ENCODE data around the gene PRDM2. TPM values are rescaled to one million over a fixed set of nuclear protein-coding genes. Genes with fewer than 3 reads are reported as not detected.

Gene PRDM2
- total RNA-seq, 2 experiments from 2014 or later = 136 to 140 TPM

DNA sequence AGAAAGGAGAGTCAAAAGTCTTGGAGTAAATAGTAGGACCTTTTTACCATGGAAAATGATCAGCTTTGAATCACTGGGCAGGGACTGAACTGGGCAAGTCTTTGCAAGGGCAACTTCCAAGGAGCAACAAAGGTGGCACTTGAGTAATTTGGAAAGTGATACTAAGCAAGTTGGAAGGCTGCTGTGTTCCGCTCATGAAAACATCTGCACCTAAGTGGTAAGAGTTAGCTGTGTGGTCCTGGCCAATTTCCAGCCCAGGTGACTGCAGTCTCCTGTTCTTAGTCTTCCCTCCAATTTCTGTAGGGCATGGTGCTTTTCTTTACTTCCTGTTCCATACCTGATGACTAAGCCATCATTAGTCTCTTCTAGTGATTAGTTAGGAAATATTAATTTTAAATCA, 35.5 kb upstream of the PRDM2 start:
- no peak overlapping the region for H3K4me3 Mint-ChIP-seq
- H3K4me1 Mint-ChIP-seq (ENCODE audit: low read depth) = peaks cover 6% of the 10 kb centered on the region
- peaks cover 7% of the 10 kb centered on the region for H3K4me1 ChIP-seq (ENCODE audit: insufficient read depth, low read length)

GRCh38 chr1:13666317-13666716, 33.7 kb upstream of the PRDM2 start:
- ChIA-PET POLR2A (no interaction called here), CTCF (interaction anchor here (1.9 to 3.7 kb wide), 2 partner anchors 60 to 63 kb away, joined by 7 to 21 read pairs; no protein-coding TSS in a partner anchor)
- Mint-ChIP-seq H3K27ac (no peak overlapping the region), H3K27me3 (peaks cover 5% of the 10 kb centered on the region), H3K9me3 (no peaks in the 10 kb centered on the region), H3K36me3 (ENCODE audit: low read depth) (no peaks in the 10 kb centered on the region), H3K4me1 (ENCODE audit: low read depth) (peaks cover 6% of the 10 kb centered on the region), H3K4me3 (no peak overlapping the region)
- Histone ChIP-seq H3K9me3 (ENCODE audit: control insufficient read depth in 1 of 2, insufficient read depth in 1 of 2, low read length in 2 of 2) (no peaks in the 10 kb centered on the region), H3K27me3 (ENCODE audit: control insufficient read depth in 1 of 2, insufficient read depth in 2 of 2, low read length in 2 of 2) (peaks cover 0 to 2% of the 10 kb centered on the region in 2 experiments), H3K36me3 (ENCODE audit: insufficient read depth, low read length) (no peaks in the 10 kb centered on the region), H3K4me3 (ENCODE audit: low read length) (no peak overlapping the region), H3K27ac (ENCODE audit: low read depth in 1 of 2, low read length in 2 of 2) (no peak overlapping the region), H3K4me1 (ENCODE audit: insufficient read depth, low read length) (peaks cover 7% of the 10 kb centered on the region)
- no peak for ATAC-seq (ENCODE audit: poor library complexity)
- no peak for TF ChIP-seq CTCF (IDR thresholded peaks at IDR 0.05)
- DNase-seq = peak in 1 of 14 experiments; percentile 12
- intact Hi-C loops (cut with DNase I, micrococcal nuclease) = loop anchor here in 1 of 2 experiments (1.0 to 10.0 kb wide), 2 partner anchors 61 to 1378 kb away; no protein-coding TSS in a partner anchor

More for the DNA sequence above, 35.5 kb upstream of the PRDM2 start:
- Mint-ChIP-seq H3K27me3 (peaks cover 5% of the 10 kb centered on the region), H3K36me3 (ENCODE audit: low read depth) (no peaks in the 10 kb centered on the region), H3K27ac (no peak overlapping the region), H3K9me3 (peaks cover under 1% of the 10 kb centered on the region)
- intact Hi-C loops (cut with DNase I, micrococcal nuclease) = loop anchor here in 1 of 2 experiments (10.0 kb wide), 1 partner anchor 1380 kb away; no protein-coding TSS in a partner anchor
- CTCF ChIA-PET = interaction anchor here (1.2 to 3.7 kb wide), 2 partner anchors 48 to 62 kb away, joined by 3 to 21 read pairs; no protein-coding TSS in a partner anchor
- H3K36me3 ChIP-seq (ENCODE audit: insufficient read depth, low read length) = no peaks in the 10 kb centered on the region
- POLR2A ChIA-PET = no interaction called here
- DNase-seq (no peak), ATAC-seq (ENCODE audit: poor library complexity) (no peak)
- H3K27ac ChIP-seq (ENCODE audit: low read depth in 1 of 2, low read length in 2 of 2) = no peak overlapping the region
- TF ChIP-seq CTCF (IDR thresholded peaks at IDR 0.05) = no peak
- H3K27me3 ChIP-seq (ENCODE audit: control insufficient read depth in 1 of 2, insufficient read depth in 2 of 2, low read length in 2 of 2) = peaks cover 0 to 2% of the 10 kb centered on the region in 2 experiments
- no peaks in the 10 kb centered on the region for H3K9me3 ChIP-seq (ENCODE audit: control insufficient read depth in 1 of 2, insufficient read depth in 1 of 2, low read length in 2 of 2)
- H3K4me3 ChIP-seq (ENCODE audit: low read length) = no peak overlapping the region

- H3K36me3 ChIP-seq (ENCODE audit: insufficient read depth, low read length) = no peaks in the 10 kb centered on the region
- H3K27me3 ChIP-seq (ENCODE audit: control insufficient read depth in 1 of 2, insufficient read depth in 2 of 2, low read length in 2 of 2) = no peaks in the 10 kb centered on the region
- no peak for DNase-seq
- ATAC-seq (ENCODE audit: poor library complexity) = no peak
- no peaks in the 10 kb centered on the region for H3K9me3 ChIP-seq (ENCODE audit: control insufficient read depth in 1 of 2, insufficient read depth in 1 of 2, low read length in 2 of 2)
- no peak overlapping the region for H3K4me3 Mint-ChIP-seq
- H3K9me3 Mint-ChIP-seq = no peaks in the 10 kb centered on the region
- H3K27me3 Mint-ChIP-seq = no peaks in the 10 kb centered on the region
- peaks cover 7% of the 10 kb centered on the region for H3K4me1 ChIP-seq (ENCODE audit: insufficient read depth, low read length)
- ChIA-PET CTCF (interaction anchor here (3.7 kb wide), 1 partner anchor 58 kb away, joined by 21 read pairs; no protein-coding TSS in a partner anchor), POLR2A (no interaction called here)
- intact Hi-C loops (cut with DNase I, micrococcal nuclease) = loop anchor here in 1 of 2 experiments (10.0 kb wide), 1 partner anchor 1377 kb away; no protein-coding TSS in a partner anchor
- H3K4me1 Mint-ChIP-seq (ENCODE audit: low read depth) = peaks cover 6% of the 10 kb centered on the region
- no peak overlapping the region for H3K27ac Mint-ChIP-seq
- TF ChIP-seq CTCF (IDR thresholded peaks at IDR 0.05) = no peak
- H3K4me3 ChIP-seq (ENCODE audit: low read length) = no peak overlapping the region
- H3K27ac ChIP-seq (ENCODE audit: low read depth in 1 of 2, low read length in 2 of 2) = no peak overlapping the region
- no peaks in the 10 kb centered on the region for H3K36me3 Mint-ChIP-seq (ENCODE audit: low read depth)
Measured at GRCh38 chr1:13667691-13668090, 32.3 kb upstream of the PRDM2 start.
